Liver (tissue), 9 donors: ENCODE results near the gene ZNF705A. TPM values are rescaled to one million over a fixed set of nuclear protein-coding genes. Genes with fewer than 3 reads are reported as not detected.

Experiments
- DNase-seq: peaks from one replicate; pipeline ENCODE4 v3.0.0-alpha.2; 2017; ENCODE audit warnings: low spot score
- H3K27ac ChIP-seq, 2 donors: one replicate each; pipeline ENCODE4 v1.7.0; 2013; ENCODE audit warnings: inconsistent platforms in 2 of 2, low read length in 2 of 2, control low read depth in 1 of 2, low read depth in 1 of 2, mild to moderate bottlenecking in 1 of 2
- H3K27me3 ChIP-seq, 4 donors: one replicate each; pipeline versions ENCODE4 v1.6.1 to v1.7.0; 2013; ENCODE audit warnings: low read length in 3 of 4, inconsistent platforms in 1 of 4, mild to moderate bottlenecking in 1 of 4, moderate library complexity in 1 of 4; ENCODE audit not compliant: control insufficient read depth in 4 of 4, insufficient read depth in 4 of 4
- H3K36me3 ChIP-seq, 4 donors: one replicate each; pipeline versions ENCODE4 v1.6.1 to v1.7.0; 2013; ENCODE audit warnings: low read length in 3 of 4, mild to moderate bottlenecking in 3 of 4, low read depth in 1 of 4, moderate library complexity in 1 of 4; ENCODE audit not compliant: control insufficient read depth in 4 of 4, insufficient read depth in 3 of 4
- H3K4me1 ChIP-seq, 4 donors: one replicate each; pipeline versions ENCODE4 v1.6.1 to v1.7.0; 2013; ENCODE audit warnings: low read length in 3 of 4, mild to moderate bottlenecking in 3 of 4, moderate library complexity in 1 of 4; ENCODE audit not compliant: control insufficient read depth in 4 of 4, insufficient read depth in 4 of 4
- H3K4me3 ChIP-seq, 3 donors: one replicate each; pipeline versions ENCODE4 v1.6.1 to v1.7.0; 2013; ENCODE audit warnings: low read length in 3 of 3, control low read depth in 1 of 3, low read depth in 1 of 3, mild to moderate bottlenecking in 1 of 3
- H3K9ac ChIP-seq, 2 donors: one replicate each; pipeline ENCODE4 v1.7.0; 2013; ENCODE audit warnings: low read length in 2 of 2, mild to moderate bottlenecking in 2 of 2, moderate library complexity in 2 of 2, control low read depth in 1 of 2, low read depth in 1 of 2
- H3K9me3 ChIP-seq, 4 donors: one replicate each; pipeline versions ENCODE4 v1.6.1 to v1.7.0; 2013; ENCODE audit warnings: low read length in 3 of 4; ENCODE audit not compliant: control insufficient read depth in 4 of 4
- CTCF ChIP-seq: fragments of 150-350 bp; IDR thresholded peaks from 2 replicates; pipeline ENCODE4 v1.5.1; 2017; ENCODE audit warnings: improper control_type of control experiment, low read depth, low read length; ENCODE audit not compliant: missing input control
- EGR1 ChIP-seq, 2 donors: IDR thresholded peaks; 2 replicates each; pipeline ENCODE4 v1.6.1; 2016 to 2018; ENCODE audit warnings: antibody characterized with exemption in 2 of 2, low read depth in 2 of 2
- FOXA1 ChIP-seq: IDR thresholded peaks from 2 replicates; pipeline ENCODE4 v1.6.1; 2016; ENCODE audit warnings: antibody characterized with exemption
- FOXA2 ChIP-seq: IDR thresholded peaks from 2 replicates; pipeline ENCODE4 v1.6.1; 2016; ENCODE audit warnings: antibody characterized with exemption
- GABPA ChIP-seq, 2 donors: IDR thresholded peaks in 1 of 2; conservative IDR thresholded peaks in 1 of 2; 2 replicates each; pipeline ENCODE4 v1.6.1; 2016; ENCODE audit warnings: antibody characterized with exemption in 2 of 2, mild to moderate bottlenecking in 1 of 2, moderate library complexity in 1 of 2
- HNF4A ChIP-seq, 2 donors: conservative IDR thresholded peaks; 2 replicates each; pipeline ENCODE4 v1.6.1; 2016; ENCODE audit warnings: antibody characterized with exemption in 2 of 2, mild to moderate bottlenecking in 2 of 2
- HNF4G ChIP-seq: IDR thresholded peaks from 2 replicates; pipeline ENCODE4 v1.6.1; 2016; ENCODE audit warnings: antibody characterized with exemption
- JUND ChIP-seq, 2 donors: IDR thresholded peaks; 2 replicates each; pipeline ENCODE4 v1.6.1; 2016; ENCODE audit warnings: antibody characterized with exemption in 2 of 2
- NR2F2 ChIP-seq: IDR thresholded peaks from 2 replicates; pipeline ENCODE4 v1.6.1; 2016; ENCODE audit warnings: antibody characterized with exemption
- RAD21 ChIP-seq, 2 donors: IDR thresholded peaks; 2 replicates each; pipeline ENCODE4 v1.6.1; 2016; ENCODE audit warnings: antibody characterized with exemption in 2 of 2, mild to moderate bottlenecking in 2 of 2
- RXRA ChIP-seq, 2 donors: IDR thresholded peaks; 2 replicates each; pipeline ENCODE4 v1.6.1; 2017 to 2018; ENCODE audit warnings: antibody characterized with exemption in 2 of 2, mild to moderate bottlenecking in 1 of 2
- SP1 ChIP-seq: IDR thresholded peaks from 2 replicates; pipeline ENCODE4 v1.6.1; 2018; ENCODE audit warnings: antibody characterized with exemption, mild to moderate bottlenecking
- TAF1 ChIP-seq: conservative IDR thresholded peaks from 2 replicates; pipeline ENCODE4 v1.6.1; 2016; ENCODE audit warnings: antibody characterized with exemption, mild to moderate bottlenecking
- YY1 ChIP-seq: IDR thresholded peaks from 2 replicates; pipeline ENCODE4 v1.6.1; 2016; ENCODE audit warnings: antibody characterized with exemption, mild to moderate bottlenecking
- ZBTB33 ChIP-seq: IDR thresholded peaks from 2 replicates; pipeline ENCODE4 v1.6.1; 2016; ENCODE audit warnings: antibody characterized with exemption
- polyA plus RNA-seq, 2 donors: library from polyadenylated mRNA; stranded (reverse) in 1 of 2; unstranded in 1 of 2; fragments of 200-250 nt in 1 of 2; fragments of >200 nt in 1 of 2; fragmentation: Nextera tagmentation in 1 of 2; extraction: Ambion mirVana in 1 of 2; gene quantifications; one replicate each; pipeline versions ENCODE4 v1.2.1 to v1.2.3, GENCODE V29; 2013 to 2015
- total RNA-seq, 2 donors: library from RNA; depleted of rRNA; stranded (reverse); fragments of >200 nt; gene quantifications; one replicate each; pipeline ENCODE4 v1.2.3, GENCODE V29; 2014
- TF ChIP-seq, protein P1 (sequence below): IDR thresholded peaks from 2 replicates; pipeline ENCODE4 v1.6.1; 2016; ENCODE audit warnings: antibody characterized with exemption, mild to moderate bottlenecking
- TF ChIP-seq, protein P2 (sequence below): IDR thresholded peaks from 2 replicates; pipeline ENCODE4 v1.6.1; 2016; ENCODE audit warnings: antibody characterized with exemption
- TF ChIP-seq, protein P3 (sequence below): IDR thresholded peaks from 2 replicates; pipeline ENCODE4 v1.6.1; 2016; ENCODE audit warnings: antibody characterized with exemption
- donor health status: healthy.
- donor health status: healthy.
- donor health status: healthy.
- donor health status: healthy.
- donor health status: healthy.

Gene ZNF705A
- total and polyA plus RNA-seq, 4 donors: not detected

DNA sequence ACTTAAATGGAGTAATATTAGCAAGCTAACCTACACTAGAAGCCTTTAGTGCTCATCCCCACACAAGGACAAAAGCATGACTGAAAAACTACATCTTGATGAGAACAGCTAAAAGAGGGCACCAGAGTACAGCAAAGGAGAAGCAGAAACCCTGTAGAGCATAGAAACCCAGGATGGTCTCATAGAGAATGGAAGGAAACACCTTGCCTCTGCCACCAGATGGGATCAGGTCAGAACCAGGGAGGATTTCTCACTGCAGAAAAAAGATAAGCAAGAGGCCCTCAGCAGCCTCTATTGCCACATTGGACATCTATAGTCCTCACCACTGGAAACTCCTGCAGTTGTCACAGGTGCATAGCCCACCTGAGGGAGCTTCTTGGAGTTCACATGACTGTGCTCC, 13.6 kb upstream of the ZNF705A start:
- Histone ChIP-seq H3K9me3 (peaks cover 0 to 2% (median 0%) of the 10 kb centered on the region in 4 donors), H3K36me3 (peaks cover 0 to 4% (median 0%) of the 10 kb centered on the region in 4 donors), H3K27me3 (peaks cover 0 to 5% (median 0%) of the 10 kb centered on the region in 4 donors), H3K9ac (no peak overlapping the region), H3K27ac (no peak overlapping the region), H3K4me3 (no peak overlapping the region), H3K4me1 (no peaks in the 10 kb centered on the region)
- TF ChIP-seq HNF4A (conservative IDR thresholded peaks at IDR 0.05) (no peak), SP1 (no peak), CTCF (no peak), YY1 (no peak), JUND (IDR thresholded peaks at IDR 0.05) (no peak), EGR1 (IDR thresholded peaks at IDR 0.05; ENCODE audit: low read depth in 2 of 2) (no peak), RXRA (IDR thresholded peaks at IDR 0.05) (no peak), GABPA (IDR thresholded peaks at IDR 0.05 in 1 of 2, conservative IDR thresholded peaks at IDR 0.05 in 1 of 2) (no peak), FOXA2 (no peak), TAF1 (no peak), RAD21 (IDR thresholded peaks at IDR 0.05) (no peak), NR2F2 (no peak), ZBTB33 (no peak), HNF4G (no peak), FOXA1 (no peak)
- TF ChIP-seq, protein P1, sequence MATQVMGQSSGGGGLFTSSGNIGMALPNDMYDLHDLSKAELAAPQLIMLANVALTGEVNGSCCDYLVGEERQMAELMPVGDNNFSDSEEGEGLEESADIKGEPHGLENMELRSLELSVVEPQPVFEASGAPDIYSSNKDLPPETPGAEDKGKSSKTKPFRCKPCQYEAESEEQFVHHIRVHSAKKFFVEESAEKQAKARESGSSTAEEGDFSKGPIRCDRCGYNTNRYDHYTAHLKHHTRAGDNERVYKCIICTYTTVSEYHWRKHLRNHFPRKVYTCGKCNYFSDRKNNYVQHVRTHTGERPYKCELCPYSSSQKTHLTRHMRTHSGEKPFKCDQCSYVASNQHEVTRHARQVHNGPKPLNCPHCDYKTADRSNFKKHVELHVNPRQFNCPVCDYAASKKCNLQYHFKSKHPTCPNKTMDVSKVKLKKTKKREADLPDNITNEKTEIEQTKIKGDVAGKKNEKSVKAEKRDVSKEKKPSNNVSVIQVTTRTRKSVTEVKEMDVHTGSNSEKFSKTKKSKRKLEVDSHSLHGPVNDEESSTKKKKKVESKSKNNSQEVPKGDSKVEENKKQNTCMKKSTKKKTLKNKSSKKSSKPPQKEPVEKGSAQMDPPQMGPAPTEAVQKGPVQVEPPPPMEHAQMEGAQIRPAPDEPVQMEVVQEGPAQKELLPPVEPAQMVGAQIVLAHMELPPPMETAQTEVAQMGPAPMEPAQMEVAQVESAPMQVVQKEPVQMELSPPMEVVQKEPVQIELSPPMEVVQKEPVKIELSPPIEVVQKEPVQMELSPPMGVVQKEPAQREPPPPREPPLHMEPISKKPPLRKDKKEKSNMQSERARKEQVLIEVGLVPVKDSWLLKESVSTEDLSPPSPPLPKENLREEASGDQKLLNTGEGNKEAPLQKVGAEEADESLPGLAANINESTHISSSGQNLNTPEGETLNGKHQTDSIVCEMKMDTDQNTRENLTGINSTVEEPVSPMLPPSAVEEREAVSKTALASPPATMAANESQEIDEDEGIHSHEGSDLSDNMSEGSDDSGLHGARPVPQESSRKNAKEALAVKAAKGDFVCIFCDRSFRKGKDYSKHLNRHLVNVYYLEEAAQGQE: no peak
- TF ChIP-seq, protein P2, sequence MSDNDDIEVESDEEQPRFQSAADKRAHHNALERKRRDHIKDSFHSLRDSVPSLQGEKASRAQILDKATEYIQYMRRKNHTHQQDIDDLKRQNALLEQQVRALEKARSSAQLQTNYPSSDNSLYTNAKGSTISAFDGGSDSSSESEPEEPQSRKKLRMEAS: no peak
- TF ChIP-seq, protein P3, sequence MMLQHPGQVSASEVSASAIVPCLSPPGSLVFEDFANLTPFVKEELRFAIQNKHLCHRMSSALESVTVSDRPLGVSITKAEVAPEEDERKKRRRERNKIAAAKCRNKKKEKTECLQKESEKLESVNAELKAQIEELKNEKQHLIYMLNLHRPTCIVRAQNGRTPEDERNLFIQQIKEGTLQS: no peak
- no peak for DNase-seq
